GM12878 (cell line): ENCODE measurements around the gene GRM7.

Experiments
- EP300 ChIP-seq, 2 experiments: fragments of 150-350 bp in 1 of 2; IDR thresholded peaks; 2 replicates each; pipeline ENCODE4 v1.6.1; 2011 to 2012; ENCODE audit warnings: low read depth in 2 of 2, low read length in 2 of 2, borderline replicate concordance in 1 of 2, improper control_type of control experiment in 1 of 2, inconsistent platforms in 1 of 2; ENCODE audit not compliant: control insufficient read depth in 1 of 2
- EZH2 ChIP-seq: IDR thresholded peaks from 2 replicates; pipeline ENCODE4 v1.6.1; 2012; ENCODE audit warnings: low read depth, mild to moderate bottlenecking, control low read depth, inconsistent platforms, low read length, borderline replicate concordance; ENCODE audit not compliant: control insufficient read depth
- HCFC1 ChIP-seq: fragments of 150-350 bp; IDR thresholded peaks from 2 replicates; pipeline ENCODE4 v1.6.1; 2014; ENCODE audit warnings: low read length
- RAD21 ChIP-seq: IDR thresholded peaks from 2 replicates; pipeline ENCODE4 v1.6.1; 2011; ENCODE audit warnings: mild to moderate bottlenecking, low read depth, low read length, moderate library complexity; ENCODE audit not compliant: insufficient read depth
- RCOR1 ChIP-seq: conservative IDR thresholded peaks from 2 replicates; pipeline ENCODE4 v1.6.1; 2012; ENCODE audit warnings: low read depth, low read length, improper control_type of control experiment
- TARDBP ChIP-seq: IDR thresholded peaks from 2 replicates; pipeline ENCODE4 v1.6.1; 2016; ENCODE audit warnings: borderline replicate concordance
- ZNF274 ChIP-seq: IDR thresholded peaks from one replicate; pipeline ENCODE4 v1.8.0; 2011; ENCODE audit not compliant: insufficient read length, insufficient read depth
- ZNF384 ChIP-seq: IDR thresholded peaks from 2 replicates; pipeline ENCODE4 v1.6.1; 2012; ENCODE audit warnings: low read depth, mild to moderate bottlenecking, low read length, improper control_type of control experiment, borderline replicate concordance
- TF ChIP-seq, protein P1 (sequence below): fragments of 450-650 bp; IDR thresholded peaks from 2 replicates; pipeline ENCODE4 v1.6.1; 2017; ENCODE audit warnings: mild to moderate bottlenecking
- TF ChIP-seq, protein P2 (sequence below), 3 experiments: IDR thresholded peaks in 2 of 3; conservative IDR thresholded peaks in 1 of 3; 2 replicates each; pipeline ENCODE4 v1.5.1; 2011; ENCODE audit warnings: low read depth in 3 of 3, low read length in 3 of 3, mild to moderate bottlenecking in 3 of 3, control low read depth in 2 of 3, moderate library complexity in 2 of 3, inconsistent platforms in 1 of 3, mixed read lengths in 1 of 3; ENCODE audit not compliant: control insufficient read depth in 2 of 3, insufficient read depth in 1 of 3; ENCODE audit errors: extremely low read depth in 1 of 3
- TF ChIP-seq, protein P3 (sequence below): fragments of 450-650 bp; IDR thresholded peaks from 2 replicates; pipeline ENCODE4 v1.6.1; 2014; ENCODE audit warnings: mild to moderate bottlenecking

DNA sequence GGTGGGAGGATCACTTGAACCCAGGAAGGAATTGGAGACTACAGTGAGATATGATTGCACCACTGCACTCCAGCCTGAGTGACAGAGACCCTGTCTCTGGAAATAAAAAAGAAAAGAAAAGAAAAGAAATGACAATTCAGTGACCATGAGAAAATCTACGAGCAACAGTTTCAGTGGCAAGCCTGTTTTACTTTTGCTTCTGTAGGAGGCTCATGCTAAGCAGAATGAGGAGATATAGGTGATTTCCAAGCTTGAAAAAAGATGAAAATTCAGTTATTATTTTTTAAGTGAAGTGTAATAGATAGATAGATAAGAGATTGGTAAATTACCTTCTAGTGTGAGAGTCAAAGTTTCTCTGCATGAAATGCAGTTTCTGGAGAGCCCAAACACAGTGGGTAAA, 651.1 kb downstream of the GRM7 start:
- TF ChIP-seq, protein P1, sequence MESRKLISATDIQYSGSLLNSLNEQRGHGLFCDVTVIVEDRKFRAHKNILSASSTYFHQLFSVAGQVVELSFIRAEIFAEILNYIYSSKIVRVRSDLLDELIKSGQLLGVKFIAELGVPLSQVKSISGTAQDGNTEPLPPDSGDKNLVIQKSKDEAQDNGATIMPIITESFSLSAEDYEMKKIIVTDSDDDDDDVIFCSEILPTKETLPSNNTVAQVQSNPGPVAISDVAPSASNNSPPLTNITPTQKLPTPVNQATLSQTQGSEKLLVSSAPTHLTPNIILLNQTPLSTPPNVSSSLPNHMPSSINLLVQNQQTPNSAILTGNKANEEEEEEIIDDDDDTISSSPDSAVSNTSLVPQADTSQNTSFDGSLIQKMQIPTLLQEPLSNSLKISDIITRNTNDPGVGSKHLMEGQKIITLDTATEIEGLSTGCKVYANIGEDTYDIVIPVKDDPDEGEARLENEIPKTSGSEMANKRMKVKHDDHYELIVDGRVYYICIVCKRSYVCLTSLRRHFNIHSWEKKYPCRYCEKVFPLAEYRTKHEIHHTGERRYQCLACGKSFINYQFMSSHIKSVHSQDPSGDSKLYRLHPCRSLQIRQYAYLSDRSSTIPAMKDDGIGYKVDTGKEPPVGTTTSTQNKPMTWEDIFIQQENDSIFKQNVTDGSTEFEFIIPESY, result no peak
- TF ChIP-seq HCFC1 (no peak), TARDBP (no peak), EZH2 (no peak), EP300 (IDR thresholded peaks at IDR 0.05; ENCODE audit: borderline replicate concordance in 1 of 2, control insufficient read depth in 1 of 2, low read depth in 2 of 2, low read length in 2 of 2) (no peak), RAD21 (no peak), RCOR1 (no peak), ZNF384 (no peak), ZNF274 (no peak)
- TF ChIP-seq, protein P2, sequence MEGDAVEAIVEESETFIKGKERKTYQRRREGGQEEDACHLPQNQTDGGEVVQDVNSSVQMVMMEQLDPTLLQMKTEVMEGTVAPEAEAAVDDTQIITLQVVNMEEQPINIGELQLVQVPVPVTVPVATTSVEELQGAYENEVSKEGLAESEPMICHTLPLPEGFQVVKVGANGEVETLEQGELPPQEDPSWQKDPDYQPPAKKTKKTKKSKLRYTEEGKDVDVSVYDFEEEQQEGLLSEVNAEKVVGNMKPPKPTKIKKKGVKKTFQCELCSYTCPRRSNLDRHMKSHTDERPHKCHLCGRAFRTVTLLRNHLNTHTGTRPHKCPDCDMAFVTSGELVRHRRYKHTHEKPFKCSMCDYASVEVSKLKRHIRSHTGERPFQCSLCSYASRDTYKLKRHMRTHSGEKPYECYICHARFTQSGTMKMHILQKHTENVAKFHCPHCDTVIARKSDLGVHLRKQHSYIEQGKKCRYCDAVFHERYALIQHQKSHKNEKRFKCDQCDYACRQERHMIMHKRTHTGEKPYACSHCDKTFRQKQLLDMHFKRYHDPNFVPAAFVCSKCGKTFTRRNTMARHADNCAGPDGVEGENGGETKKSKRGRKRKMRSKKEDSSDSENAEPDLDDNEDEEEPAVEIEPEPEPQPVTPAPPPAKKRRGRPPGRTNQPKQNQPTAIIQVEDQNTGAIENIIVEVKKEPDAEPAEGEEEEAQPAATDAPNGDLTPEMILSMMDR (IDR thresholded peaks at IDR 0.05 in 2 of 3, conservative IDR thresholded peaks at IDR 0.05 in 1 of 3; ENCODE audit: control insufficient read depth in 2 of 3, extremely low read depth in 1 of 3, insufficient read depth in 1 of 3, low read depth in 3 of 3, low read length in 3 of 3), result no peak
- TF ChIP-seq, protein P3, sequence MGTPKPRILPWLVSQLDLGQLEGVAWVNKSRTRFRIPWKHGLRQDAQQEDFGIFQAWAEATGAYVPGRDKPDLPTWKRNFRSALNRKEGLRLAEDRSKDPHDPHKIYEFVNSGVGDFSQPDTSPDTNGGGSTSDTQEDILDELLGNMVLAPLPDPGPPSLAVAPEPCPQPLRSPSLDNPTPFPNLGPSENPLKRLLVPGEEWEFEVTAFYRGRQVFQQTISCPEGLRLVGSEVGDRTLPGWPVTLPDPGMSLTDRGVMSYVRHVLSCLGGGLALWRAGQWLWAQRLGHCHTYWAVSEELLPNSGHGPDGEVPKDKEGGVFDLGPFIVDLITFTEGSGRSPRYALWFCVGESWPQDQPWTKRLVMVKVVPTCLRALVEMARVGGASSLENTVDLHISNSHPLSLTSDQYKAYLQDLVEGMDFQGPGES, result no peak
